GM03348 (cell line): ENCODE data around the gene CPNE9.
A peak's percentile ranks its signal among the peaks of the same experiment; 100 is the strongest.

ENCODE experiments used
- DNase-seq: peaks from one replicate; pipeline ENCODE4 v3.0.0; 2012; ENCODE audit warnings: low spot score

CPNE9 gene

GRCh38 chr3:9715764-9716437 lies 12.3 kb downstream of the CPNE9 start:
- DNase-seq: peak; percentile 90

GRCh38 chr3:9716801-9717555 lies 13.3 kb downstream of the CPNE9 start:
- no peak for DNase-seq

- DNase-seq: no peak
Measured at GRCh38 chr3:9717563-9717962, 13.9 kb downstream of the CPNE9 start.

- no peak for DNase-seq
Measured at GRCh38 chr3:9718118-9718517, 14.5 kb downstream of the CPNE9 start.

- peak; percentile 39 for DNase-seq
Measured at GRCh38 chr3:9721015-9721699, 17.5 kb downstream of the CPNE9 start.

GRCh38 chr3:9721700-9722060 lies 18.0 kb downstream of the CPNE9 start:
- DNase-seq: no peak

- no peak for DNase-seq
Measured at GRCh38 chr3:9725775-9726515, 22.3 kb downstream of the CPNE9 start.

GRCh38 chr3:9727041-9727595 lies 23.5 kb downstream of the CPNE9 start:
- no peak for DNase-seq

GRCh38 chr3:9727743-9728142 lies 24.1 kb downstream of the CPNE9 start:
- no peak for DNase-seq

- no peak for DNase-seq
Measured at GRCh38 chr3:9729419-9729818, 25.8 kb downstream of the CPNE9 start.

- no peak for DNase-seq
Measured at GRCh38 chr3:9730657-9731205, 27.1 kb downstream of the CPNE9 start.

- peak; percentile 99 for DNase-seq
Measured at GRCh38 chr3:9731206-9732079, 27.8 kb downstream of the CPNE9 start, which contains the start of gene BRPF1. BRPF1 (plus strand) TSS chr3:9731735; CDS start chr3:9734141, 2,406 bp downstream.

GRCh38 chr3:9732080-9732739 lies 28.6 kb downstream of the CPNE9 start:
- peak; percentile 49 for DNase-seq

GRCh38 chr3:9732740-9733115 lies 29.1 kb downstream of the CPNE9 start:
- DNase-seq: peak; percentile 54

- DNase-seq: no peak
Measured at GRCh38 chr3:9736831-9737230, 33.2 kb downstream of the CPNE9 start.

- no peak for DNase-seq
Measured at GRCh38 chr3:9739181-9739580, 35.5 kb downstream of the CPNE9 start.

GRCh38 chr3:9742560-9742959 lies 38.9 kb downstream of the CPNE9 start:
- no peak for DNase-seq

- DNase-seq: no peak
Measured at GRCh38 chr3:9743548-9743947, 39.9 kb downstream of the CPNE9 start.

GRCh38 chr3:9744162-9744561 lies 40.5 kb downstream of the CPNE9 start:
- no peak for DNase-seq

GRCh38 chr3:9745521-9745920 lies 41.9 kb downstream of the CPNE9 start:
- DNase-seq: no peak
